HG02840 (cell line): Measurements from ENCODE around the gene TRPC4AP.
"Not testable (repeated sequence)": the region's sequence is repeated elsewhere in the genome, so short reads cannot be mapped to it uniquely, and the experiment has no call there.

ENCODE experiments used
- ATAC-seq: cut with Tn5 transposase; IDR thresholded peaks from one replicate; pipeline ENCODE4 v1.9.1; 2021; ENCODE audit warnings: mild to moderate bottlenecking, moderate library complexity, moderate number of reproducible peaks; ENCODE audit not compliant: unreplicated experiment, low FRiP score

The TRPC4AP gene

GRCh38 chr20:35104685-35105295 is 12.2 kb upstream of the TRPC4AP start:
- ATAC-seq, result no peak

GRCh38 chr20:35101620-35102019 is 9.0 kb upstream of the TRPC4AP start:
- no peak for ATAC-seq

- ATAC-seq, result no peak
Measured at GRCh38 chr20:35093267-35093884, 769 bp upstream of the TRPC4AP start.

- peak; percentile 16 for ATAC-seq
Measured at GRCh38 chr20:35091816-35092523, 637 bp downstream of the TRPC4AP start.

- ATAC-seq, result no peak
Measured at GRCh38 chr20:35088231-35089145, 4.1 kb downstream of the TRPC4AP start.

- no peak for ATAC-seq
Measured at GRCh38 chr20:35087791-35088190, 4.8 kb downstream of the TRPC4AP start.

GRCh38 chr20:35087355-35087754 is 5.3 kb downstream of the TRPC4AP start:
- ATAC-seq, result no peak

- no peak for ATAC-seq
Measured at GRCh38 chr20:35085477-35086225, 7.0 kb downstream of the TRPC4AP start.

- ATAC-seq, result no peak
Measured at GRCh38 chr20:35084998-35085397, 7.6 kb downstream of the TRPC4AP start.

GRCh38 chr20:35080348-35080642 is 12.3 kb downstream of the TRPC4AP start:
- not testable (repeated sequence) for ATAC-seq

- no peak for ATAC-seq
Measured at GRCh38 chr20:35079472-35080347, 12.9 kb downstream of the TRPC4AP start.

GRCh38 chr20:35077872-35078271 is 14.7 kb downstream of the TRPC4AP start:
- no peak for ATAC-seq

- no peak for ATAC-seq
Measured at GRCh38 chr20:35077341-35077740, 15.3 kb downstream of the TRPC4AP start.

- not testable (repeated sequence) for ATAC-seq
Measured at GRCh38 chr20:35071436-35072153, 21.0 kb downstream of the TRPC4AP start.

GRCh38 chr20:35066194-35066593 is 26.4 kb downstream of the TRPC4AP start:
- no peak for ATAC-seq

- no peak for ATAC-seq
Measured at GRCh38 chr20:35065181-35065580, 27.4 kb downstream of the TRPC4AP start.

GRCh38 chr20:35063168-35063567 is 29.4 kb downstream of the TRPC4AP start:
- ATAC-seq, result no peak

GRCh38 chr20:35062478-35062877 is 30.1 kb downstream of the TRPC4AP start:
- no peak for ATAC-seq

GRCh38 chr20:35060168-35060567 is 32.4 kb downstream of the TRPC4AP start:
- ATAC-seq, result no peak
